Metanephros (tissue), 2 donors: ENCODE results near the gene RRP1B. TPM values are rescaled to one million over a fixed set of nuclear protein-coding genes. Genes with fewer than 3 reads are reported as not detected.

Experiments used
- small RNA-seq: library from RNA; depleted of rRNA; stranded (forward); fragments of <200 nt; gene quantifications from one replicate; pipeline ENCODE3, GENCODE V24; 2014; ENCODE audit warnings: low replicate concordance
- total RNA-seq: library from RNA; depleted of rRNA; stranded (reverse); fragments of >200 nt; gene quantifications from one replicate; pipeline ENCODE4 v1.2.3, GENCODE V29; 2014

The RRP1B gene
- total RNA-seq: 21.1 TPM

GRCh38 chr21:43659136-43660000, at the start of gene RRP1B, which contains the start of gene HSF2BP:
TSS of gene RRP1B (plus strand) at chr21:43659560. CDS start at chr21:43659665, 105 bp downstream.
TSS of gene HSF2BP (minus strand) at chr21:43659488. CDS start at chr21:43658096, 1,392 bp downstream.

DNA sequence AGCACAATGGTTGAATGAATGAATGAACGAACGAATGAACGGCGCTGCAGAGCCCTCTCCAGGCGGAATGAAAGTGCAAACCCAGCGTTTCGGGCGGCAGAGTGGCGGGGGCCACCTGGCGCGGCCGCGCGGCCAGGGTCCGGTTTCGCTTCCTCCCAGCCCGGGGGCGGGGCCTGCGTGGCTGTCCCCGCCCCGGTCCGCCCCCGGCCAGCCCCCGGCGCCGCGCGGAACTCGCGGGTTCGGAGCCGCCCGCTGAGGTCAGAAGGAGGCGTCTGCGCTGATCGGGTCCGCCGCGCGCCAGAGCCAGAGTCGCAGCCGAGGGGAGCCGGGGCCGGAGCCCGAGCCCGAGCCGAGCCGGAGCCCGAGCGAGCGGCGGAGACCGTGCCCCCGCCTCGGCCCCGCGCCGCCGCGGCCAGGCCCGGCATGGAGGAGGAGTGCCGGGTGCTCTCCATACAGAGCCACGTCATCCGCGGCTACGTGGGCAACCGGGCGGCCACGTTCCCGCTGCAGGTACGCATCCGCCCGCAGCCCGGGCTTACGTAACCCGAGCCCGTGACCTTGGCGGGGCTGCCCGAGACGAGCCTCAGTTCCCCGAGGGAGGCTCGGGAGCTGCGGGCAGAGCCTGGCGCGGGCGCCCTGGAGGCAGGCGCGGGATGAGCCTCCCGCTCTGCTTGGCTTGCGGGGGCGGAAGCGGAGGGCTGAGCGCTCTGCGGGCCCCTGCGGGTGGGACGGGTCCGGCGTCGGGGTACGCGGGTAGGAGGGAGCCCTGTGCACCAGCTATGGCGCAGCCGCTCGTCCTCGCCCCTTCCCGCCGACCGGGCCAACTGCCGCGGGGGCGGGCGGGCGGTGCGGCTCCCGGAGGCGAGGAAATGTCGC, 59.8 kb downstream of the RRP1B start, which contains the start of gene PDXK:
Gene PDXK, plus strand, starts transcription at position 258 of the 876 bp plus-strand sequence. Its CDS starts 166 bp downstream, at position 424.

Small RNA genes within 50 kb of the gene (small RNA-seq; reads per million reads assigned to genes)
- gene MIR6070: not detected

Other genes starting within 250 kb of the RRP1B start
- 22.8 TPM for gene SIK1, start 232.4 kb upstream of the RRP1B start, total RNA-seq
- gene HSF2BP, start 72 bp upstream of the RRP1B start, total RNA-seq: 3.0 TPM
- 83.4 TPM for gene PDXK, start 59.6 kb downstream of the RRP1B start, total RNA-seq
- gene CSTB, start 116.7 kb downstream of the RRP1B start, total RNA-seq: 11.8 TPM
- gene RRP1, start 130.0 kb downstream of the RRP1B start, total RNA-seq: 17.9 TPM
- 44.7 TPM for gene AGPAT3, start 205.7 kb downstream of the RRP1B start, total RNA-seq